Endodermal cell (in vitro differentiated cells): ENCODE measurements around the gene GAN. TPM values are rescaled to one million over a fixed set of nuclear protein-coding genes. Genes with fewer than 3 reads are reported as not detected.
"Not testable (repeated sequence)": the region's sequence is repeated elsewhere in the genome, so short reads cannot be mapped to it uniquely, and the experiment has no call there.

Experiments used
- DNase-seq: peaks from one replicate; pipeline ENCODE4 v3.0.0-alpha.2; 2017
- H3K27ac ChIP-seq: 2 replicates; pipeline ENCODE4 v1.5.1; 2013; ENCODE audit warnings: mild to moderate bottlenecking, low read depth, low read length, moderate library complexity
- H3K27me3 ChIP-seq: 2 replicates; pipeline ENCODE4 v1.6.1; 2013; ENCODE audit warnings: mild to moderate bottlenecking, low read length, moderate library complexity; ENCODE audit not compliant: insufficient read depth, control insufficient read depth, poor library complexity, severe bottlenecking
- H3K36me3 ChIP-seq: 2 replicates; pipeline ENCODE4 v1.7.0; 2013; ENCODE audit warnings: mild to moderate bottlenecking, low read length, moderate library complexity; ENCODE audit not compliant: control insufficient read depth, insufficient read depth
- H3K4me1 ChIP-seq: one replicate; pipeline ENCODE4 v1.7.0; 2013; ENCODE audit warnings: low read length; ENCODE audit not compliant: control insufficient read depth, insufficient read depth
- H3K4me3 ChIP-seq: 2 replicates; pipeline ENCODE4 v1.5.1; 2013; ENCODE audit warnings: mild to moderate bottlenecking, low read length, moderate library complexity
- H3K9ac ChIP-seq: 2 replicates; pipeline ENCODE4 v1.6.1; 2013; ENCODE audit warnings: mild to moderate bottlenecking, low read length, moderate library complexity; ENCODE audit not compliant: poor library complexity, severe bottlenecking; ENCODE audit errors: extremely low read depth
- H3K9me3 ChIP-seq: 2 replicates; pipeline ENCODE4 v1.6.1; 2013; ENCODE audit warnings: mild to moderate bottlenecking, low read length, moderate library complexity; ENCODE audit not compliant: control insufficient read depth
- H3K27ac Mint-ChIP-seq: 2 replicates; pipeline ENCODE4 v1.8.0; 2020; ENCODE audit warnings: mixed read lengths
- H3K27me3 Mint-ChIP-seq: 2 replicates; pipeline ENCODE4 v1.8.0; 2021; ENCODE audit warnings: mild to moderate bottlenecking, mixed read lengths; ENCODE audit not compliant: insufficient read depth
- H3K36me3 Mint-ChIP-seq: 2 replicates; pipeline ENCODE4 v1.8.0; 2020; ENCODE audit warnings: low read depth, mixed read lengths
- H3K4me1 Mint-ChIP-seq: 2 replicates; pipeline ENCODE4 v1.8.0; 2020; ENCODE audit warnings: mixed read lengths
- H3K4me3 Mint-ChIP-seq: 2 replicates; pipeline ENCODE4 v1.8.0; 2020; ENCODE audit warnings: mild to moderate bottlenecking, moderate library complexity, mixed read lengths
- H3K9me3 Mint-ChIP-seq: 2 replicates; pipeline ENCODE4 v1.8.0; 2020; ENCODE audit warnings: mild to moderate bottlenecking, mixed read lengths
- CTCF ChIP-seq: fragments of 200-600 bp; sonication (generic); conservative IDR thresholded peaks from 2 replicates; pipeline ENCODE4 v1.5.0; 2021; ENCODE audit warnings: antibody characterized with exemption, mild to moderate bottlenecking
- WGBS, 2 experiments: methylation state at CpG; one replicate each; pipeline versions ENCODE4 v1.1.5 to v1.1.7; 2013; ENCODE audit warnings: missing lambda C conversion rate in 2 of 2, mixed read lengths in 1 of 2; ENCODE audit not compliant: insufficient coverage in 1 of 2, insufficient read length in 1 of 2; 5-methylcytosine and 5-hydroxymethylcytosine counted together
- total RNA-seq, 2 donors: library from RNA; stranded (reverse); fragmentation: NEBNext Ultra II Directional in 1 of 2; extraction: Animal tissue kit (Norgen Biotek cat#: 25700) in 1 of 2; gene quantifications; 2 replicates in 1 of 2; 3 replicates in 1 of 2; pipeline ENCODE4 v1.2.1, GENCODE V29; 2021

The GAN gene
- total RNA-seq, 2 donors from 2014 or later = 23.4 to 28.9 TPM

- DNase-seq = peak; percentile 98
- peak overlapping the region; percentile 29 for H3K4me3 Mint-ChIP-seq
- Histone ChIP-seq H3K9ac (no peak overlapping the region), H3K27me3 (peaks cover 9% of the 10 kb centered on the region), H3K4me3 (no peak overlapping the region), H3K9me3 (no peaks in the 10 kb centered on the region), H3K36me3 (no peaks in the 10 kb centered on the region), H3K4me1 (no peaks in the 10 kb centered on the region), H3K27ac (no peak overlapping the region)
- H3K27ac Mint-ChIP-seq = no peak overlapping the region
- peak; percentile 99 for TF ChIP-seq CTCF
- no peaks in the 10 kb centered on the region for H3K4me1 Mint-ChIP-seq
- peaks cover 24% of the 10 kb centered on the region for H3K27me3 Mint-ChIP-seq
- WGBS, 2 experiments = 37 to 69% methylated on average over 7 to 37 of the region's 37 CpGs
- peaks cover 4% of the 10 kb centered on the region for H3K9me3 Mint-ChIP-seq
- H3K36me3 Mint-ChIP-seq = no peaks in the 10 kb centered on the region
Measured at GRCh38 chr16:81403601-81404391, 89.0 kb downstream of the GAN start.

DNA sequence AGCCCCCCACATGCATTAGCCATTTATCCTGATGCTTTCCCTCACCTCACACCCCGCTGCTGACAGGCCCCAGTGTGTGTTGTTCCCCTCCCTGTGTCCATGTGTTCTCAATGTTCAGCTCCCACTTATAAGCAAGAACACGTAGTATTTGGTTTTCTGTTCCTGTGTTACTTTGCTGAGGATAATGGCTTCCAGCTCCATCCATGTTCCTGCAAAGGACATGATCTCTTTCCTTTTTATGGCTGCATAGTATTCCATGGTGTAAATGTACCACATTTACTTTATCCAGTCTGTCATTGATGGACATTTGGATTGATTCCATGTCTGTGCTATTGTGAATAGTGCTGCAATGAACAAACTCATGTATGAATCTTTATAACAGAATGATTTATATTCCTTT is 90.2 kb downstream of the GAN start:
- H3K9me3 ChIP-seq, H3K27ac ChIP-seq, H3K9me3 Mint-ChIP-seq, DNase-seq, H3K4me1 ChIP-seq, H3K9ac ChIP-seq, H3K27me3 ChIP-seq, H3K36me3 Mint-ChIP-seq, H3K4me3 ChIP-seq, H3K27ac Mint-ChIP-seq, H3K4me1 Mint-ChIP-seq, H3K36me3 ChIP-seq, H3K4me3 Mint-ChIP-seq: not testable (repeated sequence)
- WGBS, 2 experiments = 96% methylated on average over 2 of the region's 2 CpGs; no CpG with 5 or more reads in 1 of the 2 experiments
- peaks cover 23% of the 10 kb centered on the region for H3K27me3 Mint-ChIP-seq

GRCh38 chr16:81405702-81406113 is 90.9 kb downstream of the GAN start:
- Histone ChIP-seq H3K36me3 (no peaks in the 10 kb centered on the region), H3K9ac (no peak overlapping the region), H3K9me3 (no peaks in the 10 kb centered on the region), H3K27me3 (peaks cover 9% of the 10 kb centered on the region), H3K4me3 (no peak overlapping the region), H3K4me1 (no peaks in the 10 kb centered on the region), H3K27ac (no peak overlapping the region)
- WGBS, 2 experiments = 54 to 59% methylated on average over 6 to 11 of the region's 11 CpGs
- H3K27me3 Mint-ChIP-seq = peaks cover 22% of the 10 kb centered on the region
- no peaks in the 10 kb centered on the region for H3K36me3 Mint-ChIP-seq
- no peak overlapping the region for H3K4me3 Mint-ChIP-seq
- no peak overlapping the region for H3K27ac Mint-ChIP-seq
- H3K4me1 Mint-ChIP-seq = peaks cover under 1% of the 10 kb centered on the region
- H3K9me3 Mint-ChIP-seq = no peaks in the 10 kb centered on the region
- peak; percentile 83 for DNase-seq
- TF ChIP-seq CTCF = peak; percentile 58
